ENCODE measurements around the gene GRIK4.

DNA sequence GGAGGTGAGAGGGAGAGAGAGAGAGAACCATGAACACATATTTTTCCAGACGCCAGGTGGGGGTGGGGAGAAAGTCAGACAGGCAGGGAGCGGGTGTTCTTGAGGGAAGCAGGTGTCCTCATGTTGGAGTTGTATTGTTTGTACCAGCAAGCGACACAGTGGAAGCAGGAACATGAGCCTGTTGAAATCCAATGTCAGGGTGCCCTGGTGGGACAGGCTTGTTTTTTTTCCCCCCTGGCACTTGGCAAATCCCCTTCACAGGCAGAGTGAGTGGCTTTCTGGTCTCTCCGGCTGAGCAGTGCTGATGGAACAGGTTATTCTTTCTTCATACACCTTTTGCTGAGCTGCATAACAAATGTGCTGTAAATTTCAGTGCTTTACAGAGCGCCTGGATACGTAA, 125.6 kb downstream of the GRIK4 start:
- TF ChIP-seq CTCF (conservative IDR thresholded peaks at IDR 0.05; ENCODE audit: low read depth, low read length) (no peak), BHLHE40 (IDR thresholded peaks at IDR 0.05; ENCODE audit: low read depth, low read length) (no peak), POLR2A (IDR thresholded peaks at IDR 0.05; ENCODE audit: low read depth, low read length) (no peak), RAD21 (IDR thresholded peaks at IDR 0.05; ENCODE audit: low read length) (no peak), MAFK (IDR thresholded peaks at IDR 0.05; ENCODE audit: low read depth, low read length) (no peak)
- TF ChIP-seq, protein P1, sequence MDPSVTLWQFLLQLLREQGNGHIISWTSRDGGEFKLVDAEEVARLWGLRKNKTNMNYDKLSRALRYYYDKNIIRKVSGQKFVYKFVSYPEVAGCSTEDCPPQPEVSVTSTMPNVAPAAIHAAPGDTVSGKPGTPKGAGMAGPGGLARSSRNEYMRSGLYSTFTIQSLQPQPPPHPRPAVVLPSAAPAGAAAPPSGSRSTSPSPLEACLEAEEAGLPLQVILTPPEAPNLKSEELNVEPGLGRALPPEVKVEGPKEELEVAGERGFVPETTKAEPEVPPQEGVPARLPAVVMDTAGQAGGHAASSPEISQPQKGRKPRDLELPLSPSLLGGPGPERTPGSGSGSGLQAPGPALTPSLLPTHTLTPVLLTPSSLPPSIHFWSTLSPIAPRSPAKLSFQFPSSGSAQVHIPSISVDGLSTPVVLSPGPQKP (IDR thresholded peaks at IDR 0.05; ENCODE audit: borderline replicate concordance, low read depth, low read length) = no peak
